MCF 10A (cell line): ENCODE measurements around the gene RPS14. TPM values are rescaled to one million over a fixed set of nuclear protein-coding genes. Genes with fewer than 3 reads are reported as not detected.

Experiments used
- Bru-seq: library from RNA; stranded (reverse); fragments of 400-500 nt; gene quantifications from one replicate; lab custom pipeline; 2021; lab: Mats Ljungman, UMichigan
- BruChase-seq, 2 experiments: library from RNA; stranded (reverse); fragments of 400-500 nt; gene quantifications; one replicate each; lab custom pipeline; 2021; lab: Mats Ljungman, UMichigan
- BruUV-seq: library from RNA; stranded (reverse); fragments of 400-500 nt; replicated peaks from 2 replicates; lab custom pipeline; 2021; lab: Mats Ljungman, UMichigan
- CTCF ChIA-PET: fragments of 300-600 bp; sonication (Branson Sonifier 250); formaldehyde crosslinking; extraction: SDS; loops from one replicate; lab custom pipeline; 2021; ENCODE audit warnings: antibody characterized with exemption, inconsistent platforms; lab: Yijun Ruan, JAX
- POLR2A ChIA-PET: fragments of 300-600, 350-650 bp; sonication (Branson Sonifier 250); formaldehyde crosslinking; extraction: SDS; loops from one replicate; lab custom pipeline; 2020; ENCODE audit warnings: antibody characterized with exemption, inconsistent platforms; lab: Yijun Ruan, JAX
- DNase-seq: peaks from one replicate; pipeline ENCODE4 v3.0.0-alpha.2; 2018; ENCODE audit not compliant: unreplicated experiment
- H3K27ac Mint-ChIP-seq: one replicate; pipeline ENCODE4 v1.8.0; 2022; ENCODE audit warnings: mild to moderate bottlenecking, low read depth, mixed read lengths; ENCODE audit not compliant: unreplicated experiment
- H3K27me3 Mint-ChIP-seq: one replicate; pipeline ENCODE4 v1.8.0; 2022; ENCODE audit warnings: mixed read lengths; ENCODE audit not compliant: insufficient read depth, unreplicated experiment
- H3K36me3 Mint-ChIP-seq: one replicate; pipeline ENCODE4 v1.8.0; 2022; ENCODE audit warnings: mild to moderate bottlenecking, moderate library complexity, mixed read lengths; ENCODE audit not compliant: insufficient read depth, unreplicated experiment
- H3K4me1 Mint-ChIP-seq: one replicate; pipeline ENCODE4 v1.8.0; 2022; ENCODE audit warnings: mixed read lengths; ENCODE audit not compliant: insufficient read depth, unreplicated experiment
- H3K4me3 Mint-ChIP-seq: one replicate; pipeline ENCODE4 v1.8.0; 2022; ENCODE audit warnings: mild to moderate bottlenecking, moderate library complexity, mixed read lengths; ENCODE audit not compliant: unreplicated experiment
- H3K9me3 Mint-ChIP-seq: one replicate; pipeline ENCODE4 v1.8.0; 2022; ENCODE audit warnings: mixed read lengths; ENCODE audit not compliant: unreplicated experiment
- intact Hi-C: fragments of 100-400 bp; cut with micrococcal nuclease; formaldehyde crosslinking; loops from 2 replicates; pipeline ENCODE4 v1.14.1; 2022
- long read RNA-seq: library from polyadenylated mRNA; stranded (forward); transcript quantifications from one replicate; pipeline ENCODE4 v2.0.0, GENCODE V29; 2022
- total RNA-seq: library from RNA; stranded (reverse); gene quantifications from 2 replicates; pipeline ENCODE4 v1.2.3, GENCODE V29; 2022
- TF ChIP-seq, protein P1 (sequence below): fragments of 200-600 bp; IDR thresholded peaks from one replicate; pipeline ENCODE4 v1.8.0; 2022; ENCODE audit warnings: antibody characterized with exemption, mild to moderate bottlenecking; ENCODE audit not compliant: unreplicated experiment

Gene RPS14
- total RNA-seq (5,481 and 5,921 TPM in 2 replicates), Bru-seq, nascent RNA (percentile 100 among the genes with signal in this experiment), BruChase-seq, experiment 1, labeled RNA remaining after a 6-hour chase (percentile 100 among the genes with signal in this experiment), BruChase-seq, experiment 2, labeled RNA remaining after a 2-hour chase (percentile 100 among the genes with signal in this experiment)
- long read RNA-seq, transcript RPS14-203 (5 exons, 569 nt), result major isoform, 5,823 of 6,518 reads
- long read RNA-seq, transcript RPS14-201 (5 exons, 712 nt), result minor isoform, 182 of 6,518 reads
- long read RNA-seq, transcript RPS14-202 (5 exons, 2,314 nt), result minor isoform, 79 of 6,518 reads
- long read RNA-seq, transcript RPS14-205 (3 exons, 3,119 nt), result minor isoform, 29 of 6,518 reads
- long read RNA-seq, partial matches to known transcripts, result 316 of 6,518 reads
- long read RNA-seq, other reads (novel, unspliced or antisense), result 85 of 6,518 reads

DNA sequence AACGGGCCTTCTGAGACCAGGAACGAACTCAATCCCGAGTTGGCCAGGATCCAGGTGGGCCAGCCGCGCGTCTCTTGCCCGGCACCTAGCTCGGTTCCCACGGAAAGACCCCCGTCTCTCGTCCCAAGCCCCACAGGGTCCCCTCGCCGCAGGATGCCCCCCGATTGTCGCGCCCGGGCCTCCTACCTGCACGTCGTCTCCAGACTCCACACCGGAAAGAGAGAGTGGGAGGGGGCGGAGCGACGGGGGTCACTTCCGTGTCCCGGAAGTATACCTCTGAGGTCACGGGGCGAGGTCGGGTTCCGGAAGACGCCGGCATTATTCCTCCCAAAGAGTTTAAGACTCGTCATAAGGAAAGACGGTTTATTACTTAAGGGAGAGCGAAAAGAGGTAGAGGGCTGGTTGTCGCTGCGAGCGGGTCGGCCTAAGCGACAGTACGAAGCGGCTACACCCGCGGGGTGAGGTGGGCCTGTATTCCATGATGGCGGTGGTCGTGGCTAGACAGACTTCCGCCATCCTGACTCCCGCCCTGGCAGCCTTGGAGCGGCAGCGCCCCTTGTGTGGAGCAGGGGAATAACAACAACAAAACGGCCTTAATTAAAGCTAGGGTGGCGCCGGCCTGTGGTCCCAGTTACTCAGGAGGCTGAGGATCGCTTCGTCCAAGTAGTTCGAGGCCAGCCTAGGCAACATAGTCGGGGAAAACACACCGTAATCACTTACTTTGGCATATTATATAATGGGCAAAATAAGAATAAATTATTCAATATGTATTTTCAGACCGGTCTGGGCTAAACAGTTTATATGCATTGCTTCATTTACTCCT is at the start of gene RPS14:
TSS of gene RPS14 (minus strand) at position 223 of the 823 bp plus-strand sequence. CDS start 2,006 bp downstream, outside the sequence.
- CTCF ChIA-PET, result interaction anchor here (0.5 to 4.7 kb wide), 42 partner anchors 9 to 932 kb away, joined by 3 to 36 read pairs (median 4); partner anchors contain the start of gene MYOZ3
- TF ChIP-seq, protein P1, sequence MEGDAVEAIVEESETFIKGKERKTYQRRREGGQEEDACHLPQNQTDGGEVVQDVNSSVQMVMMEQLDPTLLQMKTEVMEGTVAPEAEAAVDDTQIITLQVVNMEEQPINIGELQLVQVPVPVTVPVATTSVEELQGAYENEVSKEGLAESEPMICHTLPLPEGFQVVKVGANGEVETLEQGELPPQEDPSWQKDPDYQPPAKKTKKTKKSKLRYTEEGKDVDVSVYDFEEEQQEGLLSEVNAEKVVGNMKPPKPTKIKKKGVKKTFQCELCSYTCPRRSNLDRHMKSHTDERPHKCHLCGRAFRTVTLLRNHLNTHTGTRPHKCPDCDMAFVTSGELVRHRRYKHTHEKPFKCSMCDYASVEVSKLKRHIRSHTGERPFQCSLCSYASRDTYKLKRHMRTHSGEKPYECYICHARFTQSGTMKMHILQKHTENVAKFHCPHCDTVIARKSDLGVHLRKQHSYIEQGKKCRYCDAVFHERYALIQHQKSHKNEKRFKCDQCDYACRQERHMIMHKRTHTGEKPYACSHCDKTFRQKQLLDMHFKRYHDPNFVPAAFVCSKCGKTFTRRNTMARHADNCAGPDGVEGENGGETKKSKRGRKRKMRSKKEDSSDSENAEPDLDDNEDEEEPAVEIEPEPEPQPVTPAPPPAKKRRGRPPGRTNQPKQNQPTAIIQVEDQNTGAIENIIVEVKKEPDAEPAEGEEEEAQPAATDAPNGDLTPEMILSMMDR, result peak; percentile 92
- Mint-ChIP-seq H3K36me3 (peaks cover 55% of the 10 kb centered on the region), H3K9me3 (no peaks in the 10 kb centered on the region), H3K4me3 (peak within 1 kb of the TSS; percentile 85), H3K4me1 (peaks cover 22% of the 10 kb centered on the region), H3K27me3 (no peaks in the 10 kb centered on the region), H3K27ac (peak within 1 kb of the TSS; percentile 100)
- TSS peak; percentile 95 for BruUV-seq
- DNase-seq, result peak; percentile 98
- intact Hi-C loops, result loop anchor here (10.0 kb wide), 1 partner anchor 325 kb away; the partner anchor contains the start of gene SMIM3
- POLR2A ChIA-PET, result interaction anchor here (0.6 to 2.6 kb wide), 61 partner anchors 9 to 1185 kb away, joined by 3 to 33 read pairs (median 4); partner anchors contain the start of genes DCTN4, NDST1, RBM22 and SLC26A2

DNA sequence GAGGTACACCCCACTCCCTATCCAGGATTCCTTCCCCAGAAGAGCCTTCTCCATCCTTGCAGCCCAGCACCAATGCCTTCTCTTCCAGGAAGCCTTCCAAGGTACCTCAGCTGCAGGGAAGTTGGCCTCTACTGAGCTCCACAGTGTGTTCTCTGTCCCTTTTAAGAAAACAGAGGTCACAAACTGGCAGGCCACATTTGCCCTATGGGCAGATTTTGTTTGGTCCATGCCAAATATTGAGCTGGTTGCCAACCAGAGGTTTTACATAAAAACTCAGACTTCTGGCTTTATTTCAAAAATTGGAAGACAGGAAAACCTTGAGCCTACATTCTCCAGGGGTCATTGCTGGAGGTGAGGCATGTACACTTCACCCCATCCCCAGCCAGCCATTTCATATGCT is 49.4 kb upstream of the RPS14 start:
- Mint-ChIP-seq H3K27ac (peak overlapping the region; percentile 94), H3K27me3 (no peaks in the 10 kb centered on the region), H3K36me3 (peaks cover 37% of the 10 kb centered on the region), H3K9me3 (no peaks in the 10 kb centered on the region), H3K4me1 (peaks cover 81% of the 10 kb centered on the region), H3K4me3 (peak overlapping the region; percentile 70)
- TF ChIP-seq, protein P1, result no peak
- POLR2A ChIA-PET, result interaction anchor here (0.6 to 5.5 kb wide), 9 partner anchors 7 to 1074 kb away, joined by 3 to 45 read pairs (median 12); partner anchors contain the start of gene RPS14
- CTCF ChIA-PET, result interaction anchor here (0.6 to 5.2 kb wide), 14 partner anchors 8 to 348 kb away, joined by 3 to 39 read pairs (median 5); partner anchors contain the start of gene IRGM
- BruUV-seq, result no TSS peak
- intact Hi-C loops, result no loop called here
- no peak for DNase-seq

DNA sequence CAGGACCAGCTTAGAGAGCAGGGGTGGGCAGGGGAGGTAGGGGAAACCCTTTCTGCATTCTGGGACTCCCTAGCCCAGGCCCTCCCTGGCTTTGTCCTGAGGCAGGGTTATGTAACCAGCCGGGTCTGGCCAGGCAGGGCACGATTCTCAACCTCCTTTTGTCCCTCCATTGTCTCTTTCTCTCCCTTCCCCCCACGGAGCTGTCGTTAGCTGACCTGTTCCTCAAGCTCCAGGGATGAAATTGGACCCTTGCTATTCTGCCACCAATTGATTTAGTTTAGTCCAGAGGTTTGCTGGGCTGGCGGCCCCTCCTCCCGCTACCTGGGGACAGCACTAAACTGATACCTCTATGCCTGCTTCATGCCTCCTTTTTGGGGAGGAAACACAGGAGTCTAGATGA is 49.0 kb upstream of the RPS14 start:
- no TSS peak for BruUV-seq
- no peak for DNase-seq
- Mint-ChIP-seq H3K27me3 (no peaks in the 10 kb centered on the region), H3K9me3 (no peaks in the 10 kb centered on the region), H3K36me3 (peaks cover 37% of the 10 kb centered on the region), H3K27ac (peak overlapping the region; percentile 94), H3K4me1 (peaks cover 78% of the 10 kb centered on the region), H3K4me3 (peak overlapping the region; percentile 70)
- intact Hi-C loops, result no loop called here
- ChIA-PET POLR2A (interaction anchor here (0.7 to 5.5 kb wide), 12 partner anchors 8 to 562 kb away, joined by 3 to 45 read pairs (median 7); partner anchors contain the start of gene RPS14), CTCF (interaction anchor here (0.6 to 5.2 kb wide), 16 partner anchors 9 to 348 kb away, joined by 3 to 39 read pairs (median 4); partner anchors contain the start of gene IRGM)
- TF ChIP-seq, protein P1, result no peak
